ENCODE measurements around the gene BBS9.
A peak's percentile ranks its signal among the peaks of the same experiment; 100 is the strongest.
"Not testable (repeated sequence)": the region's sequence is repeated elsewhere in the genome, so short reads cannot be mapped to it uniquely, and the experiment has no call there.

The BBS9 gene

DNA sequence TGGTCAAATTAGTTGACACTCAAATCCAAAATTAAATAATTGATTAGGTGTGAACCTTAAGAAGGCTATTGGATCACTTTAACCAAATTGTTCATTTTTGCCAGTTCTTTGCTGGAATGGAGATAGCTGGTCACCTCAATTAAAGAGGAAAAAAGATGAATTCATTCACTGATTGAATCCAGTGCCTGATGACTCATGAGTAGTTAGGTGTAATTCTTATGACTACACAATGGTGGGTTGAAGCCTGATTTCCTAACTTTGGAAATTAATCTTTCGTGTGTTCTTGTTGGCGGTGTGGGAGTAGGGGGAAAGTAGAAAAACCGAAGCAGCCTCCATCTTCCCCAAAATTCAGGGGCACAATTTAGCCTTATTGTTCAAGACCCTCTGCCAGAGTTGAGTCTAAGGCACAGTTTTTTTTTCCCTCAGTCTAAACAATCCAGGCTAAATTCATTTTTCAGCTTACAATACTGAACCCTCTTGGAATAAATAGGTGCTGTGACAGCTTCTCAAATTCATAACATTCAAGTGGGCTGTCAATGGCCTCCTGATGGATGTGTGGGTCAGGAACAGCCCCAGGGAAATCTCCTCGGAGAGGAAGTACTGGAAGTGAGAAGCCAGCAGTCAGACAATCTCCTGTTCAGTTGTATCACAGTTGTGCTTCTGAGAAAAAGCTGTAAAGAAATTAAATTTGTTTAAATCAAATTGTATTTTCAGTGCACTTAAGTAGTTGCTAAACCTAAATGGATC, 356.6 kb downstream of the BBS9 start:
- DNase-seq (ENCODE audit: low spot score), result no peak
- FAIRE-seq, result no peak

- DNase-seq (ENCODE audit: low spot score) (no peak), FAIRE-seq (no peak)
Observed at GRCh38 chr7:33486633-33487032, 357.3 kb downstream of the BBS9 start.

DNA sequence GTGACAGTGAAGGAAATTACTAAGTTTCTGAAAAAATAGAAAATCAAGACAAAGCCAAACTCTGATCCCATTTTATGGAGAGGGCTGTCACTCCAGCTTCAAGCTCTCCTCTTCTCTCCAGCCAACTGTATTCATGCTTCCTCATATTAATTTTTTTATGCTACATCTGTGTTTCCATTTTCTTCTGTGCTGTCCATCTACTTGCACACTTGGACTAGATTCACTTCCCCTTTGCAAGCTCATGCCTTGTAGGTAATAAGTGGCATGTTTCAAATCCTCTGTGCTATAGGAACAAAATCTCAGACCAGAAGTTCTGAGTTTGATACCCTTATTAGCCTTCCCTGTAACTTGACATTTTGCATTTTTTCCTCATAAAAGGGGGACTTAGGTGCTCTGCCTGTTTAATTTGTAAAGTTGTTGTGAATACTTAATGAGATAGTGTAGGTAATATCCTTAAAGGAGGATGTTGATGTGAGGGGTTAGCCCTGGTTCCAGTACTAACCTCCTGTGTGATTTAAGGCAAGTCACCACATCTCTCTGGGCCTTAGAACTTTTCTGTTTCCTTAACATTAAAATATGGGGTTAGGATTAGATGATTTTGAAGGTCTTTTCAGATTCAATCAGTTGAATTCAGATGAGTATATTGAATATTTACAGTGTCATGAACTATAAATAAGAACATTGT, 358.8 kb downstream of the BBS9 start:
- DNase-seq (ENCODE audit: low spot score) (no peak), FAIRE-seq (peak; percentile 62)

GRCh38 chr7:33494474-33494873, 365.1 kb downstream of the BBS9 start:
- FAIRE-seq, result no peak
- no peak for DNase-seq (ENCODE audit: low spot score)

DNA sequence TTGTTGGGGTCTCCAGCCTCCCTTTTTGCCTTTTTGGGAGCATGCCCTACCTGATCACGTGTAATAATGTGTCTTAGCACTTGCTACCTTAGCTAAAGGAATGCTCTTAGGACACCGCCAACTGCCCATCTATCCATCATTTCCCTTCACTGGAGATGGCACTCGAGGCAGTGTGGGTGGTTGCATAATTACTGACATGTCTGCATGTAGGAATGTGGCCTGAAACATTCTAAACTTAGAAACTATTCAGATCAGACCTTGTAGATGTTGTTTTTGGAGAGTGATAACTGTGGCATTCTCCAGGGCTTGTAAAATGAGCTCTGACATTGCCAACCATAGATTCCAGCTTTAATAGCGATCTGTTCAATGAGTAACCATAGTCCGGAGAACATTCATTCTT, 365.8 kb downstream of the BBS9 start:
- FAIRE-seq (peak; percentile 74), DNase-seq (ENCODE audit: low spot score) (no peak)

DNA sequence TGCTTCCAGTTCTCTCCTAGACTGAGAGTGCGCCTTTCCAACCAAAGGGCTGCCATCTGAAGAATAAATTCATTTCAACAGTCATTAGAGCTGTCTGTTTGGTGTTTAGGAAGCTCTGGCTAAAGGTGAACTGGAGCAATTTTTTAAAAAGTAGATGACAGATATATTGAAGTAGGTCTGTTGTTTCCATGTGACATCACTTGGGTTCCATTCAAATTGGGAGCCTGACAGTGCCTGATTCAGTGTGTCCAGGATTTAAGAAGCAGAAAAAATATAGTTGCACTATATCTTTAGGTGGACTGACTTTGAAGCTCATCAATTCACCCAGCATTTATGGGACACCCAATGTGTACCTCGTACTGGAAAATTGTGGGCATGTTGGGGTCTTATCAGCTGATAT, 367.7 kb downstream of the BBS9 start:
- no peak for DNase-seq (ENCODE audit: low spot score)
- FAIRE-seq, result no peak

DNA sequence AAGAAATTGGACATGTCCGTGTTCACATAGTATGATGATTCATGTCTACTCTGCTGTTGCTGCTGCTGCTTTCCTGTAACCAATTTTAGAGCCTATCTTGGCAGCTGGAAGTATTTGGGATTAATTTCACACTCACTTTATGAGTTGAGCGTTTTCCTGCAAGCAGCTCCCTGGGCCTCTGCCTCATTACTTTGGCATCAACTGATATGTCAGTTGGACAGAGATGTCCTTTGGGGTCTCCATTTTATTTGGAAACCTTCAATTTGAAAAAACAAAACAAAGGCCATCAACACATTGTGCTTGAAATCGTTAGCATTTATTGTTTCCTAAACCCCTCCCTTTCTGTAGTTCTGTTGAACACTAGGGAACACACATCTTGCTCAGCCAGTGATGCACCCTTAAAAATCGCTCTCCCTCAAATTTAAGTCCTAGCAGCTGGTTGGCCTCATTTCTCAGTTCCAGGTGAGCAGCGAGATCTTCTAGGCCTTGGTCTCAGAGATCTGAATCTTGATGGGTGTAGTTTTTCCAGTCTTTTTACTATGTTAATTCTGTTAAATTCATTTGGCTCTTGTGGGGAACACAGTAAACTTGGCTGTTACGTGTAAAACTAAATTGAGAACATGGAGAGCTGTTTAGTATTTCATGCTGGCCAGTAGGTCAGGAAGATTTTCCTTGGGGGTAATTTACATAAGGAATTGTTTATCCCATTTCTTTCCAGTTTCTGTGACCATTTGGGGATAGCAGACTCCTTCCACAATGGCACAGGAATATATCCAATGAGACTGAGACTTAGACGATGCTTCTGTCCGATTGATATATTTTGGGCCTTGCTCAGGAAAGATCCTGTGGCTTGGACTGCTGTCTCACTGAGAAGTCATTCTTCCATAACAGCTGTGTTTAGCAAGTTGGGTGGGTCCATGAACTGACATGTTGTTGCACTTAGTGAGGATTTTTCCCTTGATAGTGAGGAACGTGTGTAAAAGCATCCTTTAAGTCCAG, 371.6 kb downstream of the BBS9 start:
- DNase-seq (ENCODE audit: low spot score), result no peak
- FAIRE-seq, result peak; percentile 44

- DNase-seq (ENCODE audit: low spot score), result no peak
- peak; percentile 27 for FAIRE-seq
Observed at GRCh38 chr7:33503014-33503413, 373.6 kb downstream of the BBS9 start.

- DNase-seq (ENCODE audit: low spot score) (no peak), FAIRE-seq (no peak)
Observed at GRCh38 chr7:33503736-33504135, 374.4 kb downstream of the BBS9 start.

DNA sequence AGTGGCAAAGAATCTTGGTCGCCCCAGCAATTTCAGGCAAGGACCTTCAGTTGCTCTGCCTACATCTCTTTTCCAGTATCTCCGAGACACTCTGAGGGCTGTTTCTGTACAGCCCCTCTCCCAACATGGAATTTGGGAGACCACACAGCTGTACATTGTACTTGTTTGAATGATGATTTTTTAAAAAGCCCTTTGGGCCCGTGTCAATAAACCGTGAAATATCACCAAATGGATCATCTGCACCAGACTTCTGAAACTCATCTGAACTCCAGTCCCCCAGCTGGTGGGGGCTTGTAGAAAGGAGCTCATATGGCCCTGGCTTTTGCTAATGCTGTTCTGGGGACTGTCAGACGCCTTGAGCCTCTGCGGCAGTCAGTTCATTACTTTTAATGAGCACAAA, 374.9 kb downstream of the BBS9 start:
- FAIRE-seq (no peak), DNase-seq (ENCODE audit: low spot score) (no peak)

DNA sequence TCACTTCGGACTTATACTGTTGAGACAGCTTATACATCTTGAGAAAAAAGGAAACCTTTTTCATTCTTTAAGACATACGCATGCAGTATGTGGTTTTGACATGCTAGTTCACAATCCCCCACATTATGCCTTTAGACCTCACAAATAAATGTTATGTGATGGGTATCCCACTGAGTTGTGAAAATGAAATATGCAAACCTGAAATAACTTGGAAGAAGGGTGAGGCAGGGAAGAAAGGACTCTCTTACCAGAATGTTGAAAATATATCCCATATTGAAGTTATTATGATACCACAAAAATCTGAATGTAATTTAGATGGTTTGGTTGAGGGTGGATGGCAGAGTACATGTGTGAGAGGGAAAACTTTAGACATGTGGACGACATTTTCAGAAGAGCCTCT, 379.8 kb downstream of the BBS9 start:
- no peak for FAIRE-seq
- no peak for DNase-seq (ENCODE audit: low spot score)

DNA sequence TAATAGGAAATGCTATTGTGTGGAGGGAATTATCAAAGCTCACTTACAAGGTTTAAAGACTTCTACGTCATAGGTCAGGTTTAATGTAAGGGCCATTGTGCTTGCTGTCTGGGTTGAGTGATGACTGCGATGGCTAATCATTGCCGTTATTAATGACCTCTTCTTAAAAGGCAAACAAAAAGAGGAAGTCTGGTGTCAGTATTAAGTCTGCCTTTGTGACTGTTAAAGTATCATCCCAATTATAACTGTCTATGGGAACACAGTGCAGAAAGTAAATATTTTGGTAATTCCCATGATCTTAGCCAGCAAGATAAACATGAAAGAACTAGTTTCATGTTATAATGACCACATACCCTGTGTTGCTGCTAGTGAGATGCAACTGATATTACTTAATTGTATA, 382.4 kb downstream of the BBS9 start:
- no peak for DNase-seq (ENCODE audit: low spot score)
- no peak for FAIRE-seq

DNA sequence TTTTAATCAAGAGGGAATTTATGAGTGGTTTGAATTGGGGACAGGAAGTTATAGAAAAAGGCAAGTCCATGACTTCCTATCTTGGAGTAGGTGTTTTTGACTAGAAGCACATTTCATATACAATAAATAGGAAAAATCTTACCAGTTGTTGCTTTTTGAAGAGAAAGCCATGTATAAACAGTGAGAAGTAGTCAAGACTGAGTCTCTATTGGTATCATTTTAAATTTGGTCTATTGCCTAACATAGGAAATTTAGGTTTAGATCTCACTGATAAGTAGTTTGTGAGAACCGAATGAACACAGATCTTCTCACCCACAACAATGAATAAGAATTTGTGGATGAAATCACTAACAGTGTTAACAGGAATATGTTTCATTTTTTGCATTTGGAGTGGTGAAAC, 387.2 kb downstream of the BBS9 start:
- FAIRE-seq (no peak), DNase-seq (ENCODE audit: low spot score) (no peak)

- peak; percentile 9 for FAIRE-seq
Observed at GRCh38 chr7:33517191-33517590, 387.8 kb downstream of the BBS9 start.

DNA sequence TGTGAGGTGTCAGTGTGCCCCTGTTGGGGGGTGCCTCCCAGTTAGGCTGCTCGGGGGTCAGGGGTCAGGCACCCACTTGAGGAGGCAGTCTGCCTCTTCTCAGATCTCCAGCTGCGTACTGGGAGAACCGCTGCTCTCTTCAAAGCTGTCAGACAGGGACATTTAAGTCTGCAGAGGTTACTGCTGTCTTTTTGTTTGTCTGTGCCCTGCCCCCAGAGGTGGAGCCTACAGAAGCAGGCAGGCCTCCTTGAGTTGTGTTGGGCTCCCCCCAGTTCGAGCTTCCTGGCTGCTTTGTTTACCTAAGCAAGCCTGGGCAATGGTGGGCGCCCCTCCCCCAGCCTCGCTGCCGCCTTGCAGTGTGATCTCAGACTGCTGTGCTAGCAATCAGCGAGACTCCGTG, 397.6 kb downstream of the BBS9 start:
- not testable (repeated sequence) for DNase-seq (ENCODE audit: low spot score); FAIRE-seq

More at GRCh38 chr7:33517191-33517590, 387.8 kb downstream of the BBS9 start:
- DNase-seq (ENCODE audit: low spot score), result no peak

DNA sequence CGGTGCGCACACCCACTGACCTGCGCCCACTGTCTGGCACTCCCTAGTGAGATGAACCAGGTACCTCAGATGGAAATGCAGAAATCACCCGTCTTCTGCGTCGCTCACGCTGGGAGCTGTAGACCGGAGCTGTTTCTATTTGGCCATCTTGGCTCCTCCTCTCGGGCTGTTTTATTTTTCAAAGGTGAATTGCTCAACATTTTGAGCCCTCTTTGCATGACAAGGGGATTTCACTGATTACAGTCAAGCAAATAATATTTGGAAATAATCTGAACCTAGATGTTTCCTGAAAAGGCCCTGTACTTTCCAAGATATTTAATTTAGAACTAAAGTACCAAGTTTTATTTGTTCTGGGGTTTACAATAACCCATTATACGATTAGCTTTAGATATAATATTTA, 398.2 kb downstream of the BBS9 start:
- not testable (repeated sequence) for DNase-seq (ENCODE audit: low spot score); FAIRE-seq

- FAIRE-seq, result no peak
Observed at GRCh38 chr7:33529070-33529469, 399.7 kb downstream of the BBS9 start.

DNA sequence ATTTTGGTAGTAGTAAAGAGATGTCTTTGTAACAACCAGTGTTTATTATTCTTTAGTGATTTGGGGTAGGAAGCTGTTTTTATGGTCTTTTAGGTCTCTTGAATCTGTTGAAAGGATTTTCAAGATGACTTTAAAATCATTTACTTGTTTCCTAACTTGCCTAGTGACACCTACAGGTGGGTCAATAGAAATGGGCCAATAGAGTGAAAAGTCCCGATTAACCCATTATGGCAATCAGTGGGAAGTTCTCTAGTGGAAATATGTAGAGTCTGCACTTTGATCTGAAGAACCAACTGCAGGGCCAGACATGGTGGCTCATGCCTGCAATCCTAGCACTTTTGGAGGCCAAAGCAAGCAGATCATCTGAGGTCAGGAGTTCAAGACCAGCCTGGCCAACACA, 401.3 kb downstream of the BBS9 start:
- no peak for FAIRE-seq
- DNase-seq (ENCODE audit: low spot score), result no peak

More at GRCh38 chr7:33529070-33529469, 399.7 kb downstream of the BBS9 start:
- DNase-seq (ENCODE audit: low spot score), result no peak

- no peak for DNase-seq (ENCODE audit: low spot score)
- peak; percentile 9 for FAIRE-seq
Observed at GRCh38 chr7:33531888-33532287, 402.5 kb downstream of the BBS9 start.

GRCh38 chr7:33534833-33535232, 405.5 kb downstream of the BBS9 start:
- DNase-seq (ENCODE audit: low spot score) (no peak), FAIRE-seq (no peak)

DNA sequence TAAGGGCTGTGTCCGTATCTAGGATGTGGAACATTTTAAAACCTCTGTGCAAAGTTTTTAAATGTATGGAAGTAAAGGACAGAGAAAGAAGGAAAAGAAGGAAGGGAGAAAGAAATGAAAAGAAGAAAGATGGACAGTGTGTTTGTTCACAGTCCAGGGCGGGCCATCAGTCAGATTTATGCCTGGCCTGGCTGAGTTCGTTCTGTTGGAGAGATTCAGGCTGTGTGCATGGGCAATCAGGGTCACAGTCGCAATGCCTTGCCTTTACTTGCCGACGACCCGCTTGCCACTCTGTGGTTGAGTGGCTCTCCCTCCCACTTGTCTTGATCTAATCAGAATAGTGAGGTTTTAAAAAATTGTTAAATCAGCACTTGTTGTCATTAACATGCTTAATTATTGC, 406.6 kb downstream of the BBS9 start:
- DNase-seq (ENCODE audit: low spot score) (no peak), FAIRE-seq (no peak)

Data from urothelium cell line (cell line).